Endothelial cell of umbilical vein (primary cell): Measurements from ENCODE around the gene TTBK1.

Experiments
- CTCF ChIP-seq, 2 donors: IDR thresholded peaks; 1 replicate in 1 of 2; 2 replicates in 1 of 2; pipeline ENCODE4 v1.5.1; 2011; ENCODE audit warnings: low read length in 2 of 2, mild to moderate bottlenecking in 2 of 2, moderate library complexity in 2 of 2, control low read depth in 1 of 2, inconsistent platforms in 1 of 2, low read depth in 1 of 2; ENCODE audit not compliant: insufficient read depth in 1 of 2; ENCODE audit errors: extremely low read depth in 1 of 2
- EZH2 ChIP-seq: IDR thresholded peaks from 2 replicates; pipeline ENCODE4 v1.6.1; 2012; ENCODE audit warnings: borderline replicate concordance, low read depth, mild to moderate bottlenecking, moderate library complexity, low read length, inconsistent platforms; ENCODE audit not compliant: severe bottlenecking
- POLR2A ChIP-seq: IDR thresholded peaks from 2 replicates; pipeline ENCODE4 v1.6.1; 2012; ENCODE audit warnings: low read depth, mild to moderate bottlenecking, control low read depth, low read length

DNA sequence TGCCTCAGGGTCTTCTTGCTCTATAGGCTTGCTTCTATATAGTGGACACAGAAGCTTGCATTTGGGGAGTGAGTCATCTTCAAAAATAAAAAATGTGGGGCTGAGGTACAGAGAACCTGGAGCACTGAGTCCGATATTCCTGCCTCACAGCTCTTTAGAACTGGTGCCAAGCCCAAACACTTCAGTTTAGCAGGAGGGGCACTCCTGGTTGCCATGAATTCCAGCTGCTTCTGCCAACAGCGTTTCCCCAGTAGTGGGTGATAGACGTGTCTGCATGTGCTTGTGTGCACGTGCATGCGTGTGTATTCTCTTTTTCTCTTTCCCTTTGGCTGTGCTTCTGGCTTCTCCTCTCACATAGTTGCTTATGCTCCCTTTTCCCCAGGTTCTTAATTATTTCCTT is 25.9 kb upstream of the TTBK1 start:
- TF ChIP-seq CTCF (IDR thresholded peaks at IDR 0.05; ENCODE audit: extremely low read depth in 1 of 2, insufficient read depth in 1 of 2, low read depth in 1 of 2, low read length in 2 of 2) (no peak), POLR2A (no peak), EZH2 (no peak)
